GM12872 (cell line): ENCODE data around the gene UFD1.

Experiments
- TF ChIP-seq, protein P1 (sequence below): IDR thresholded peaks from 3 replicates; pipeline ENCODE4 v1.5.1; 2011; ENCODE audit warnings: low read depth, mild to moderate bottlenecking, low read length, moderate library complexity; ENCODE audit not compliant: insufficient read depth

Gene UFD1

DNA sequence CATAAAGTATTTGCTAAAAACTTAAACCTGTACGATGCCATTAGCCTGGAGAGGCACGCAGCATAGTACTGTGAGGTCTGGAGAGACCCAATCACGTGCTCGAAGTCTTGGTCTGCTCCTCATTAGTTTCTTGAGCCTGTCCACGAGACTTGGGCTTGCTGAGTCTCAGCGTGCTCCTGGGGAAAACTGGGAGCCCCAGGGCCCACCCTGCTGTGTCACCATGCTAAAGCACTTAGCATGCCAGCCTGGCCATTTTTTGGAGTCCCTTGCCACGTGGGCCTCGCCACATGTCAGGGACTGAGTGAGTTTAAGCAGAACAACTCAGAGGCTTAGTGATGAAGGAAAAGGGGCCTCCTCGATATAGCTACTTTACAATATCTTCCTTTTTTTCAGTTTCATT is 3.3 kb upstream of the UFD1 start:
- TF ChIP-seq, protein P1, sequence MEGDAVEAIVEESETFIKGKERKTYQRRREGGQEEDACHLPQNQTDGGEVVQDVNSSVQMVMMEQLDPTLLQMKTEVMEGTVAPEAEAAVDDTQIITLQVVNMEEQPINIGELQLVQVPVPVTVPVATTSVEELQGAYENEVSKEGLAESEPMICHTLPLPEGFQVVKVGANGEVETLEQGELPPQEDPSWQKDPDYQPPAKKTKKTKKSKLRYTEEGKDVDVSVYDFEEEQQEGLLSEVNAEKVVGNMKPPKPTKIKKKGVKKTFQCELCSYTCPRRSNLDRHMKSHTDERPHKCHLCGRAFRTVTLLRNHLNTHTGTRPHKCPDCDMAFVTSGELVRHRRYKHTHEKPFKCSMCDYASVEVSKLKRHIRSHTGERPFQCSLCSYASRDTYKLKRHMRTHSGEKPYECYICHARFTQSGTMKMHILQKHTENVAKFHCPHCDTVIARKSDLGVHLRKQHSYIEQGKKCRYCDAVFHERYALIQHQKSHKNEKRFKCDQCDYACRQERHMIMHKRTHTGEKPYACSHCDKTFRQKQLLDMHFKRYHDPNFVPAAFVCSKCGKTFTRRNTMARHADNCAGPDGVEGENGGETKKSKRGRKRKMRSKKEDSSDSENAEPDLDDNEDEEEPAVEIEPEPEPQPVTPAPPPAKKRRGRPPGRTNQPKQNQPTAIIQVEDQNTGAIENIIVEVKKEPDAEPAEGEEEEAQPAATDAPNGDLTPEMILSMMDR = no peak

DNA sequence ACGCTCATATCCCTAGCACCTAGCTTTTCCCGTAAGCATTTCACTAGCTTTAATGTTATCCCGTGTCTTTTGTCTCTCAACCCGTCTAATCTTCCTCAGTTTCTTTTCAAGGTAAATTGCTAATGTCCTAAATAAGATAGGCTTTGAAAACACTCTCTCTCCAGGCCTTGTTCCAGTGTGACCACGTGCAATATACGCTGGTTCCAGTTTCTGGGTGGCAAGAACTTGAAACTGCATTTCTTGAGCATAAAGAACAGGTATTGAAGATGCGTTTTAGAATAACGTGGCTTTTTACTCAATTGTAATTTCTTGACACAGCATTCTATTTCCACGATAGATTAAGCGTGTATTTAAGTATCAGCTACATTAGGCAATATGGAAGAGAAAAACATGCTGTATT is 1.8 kb upstream of the UFD1 start:
- TF ChIP-seq, protein P1 = no peak

DNA sequence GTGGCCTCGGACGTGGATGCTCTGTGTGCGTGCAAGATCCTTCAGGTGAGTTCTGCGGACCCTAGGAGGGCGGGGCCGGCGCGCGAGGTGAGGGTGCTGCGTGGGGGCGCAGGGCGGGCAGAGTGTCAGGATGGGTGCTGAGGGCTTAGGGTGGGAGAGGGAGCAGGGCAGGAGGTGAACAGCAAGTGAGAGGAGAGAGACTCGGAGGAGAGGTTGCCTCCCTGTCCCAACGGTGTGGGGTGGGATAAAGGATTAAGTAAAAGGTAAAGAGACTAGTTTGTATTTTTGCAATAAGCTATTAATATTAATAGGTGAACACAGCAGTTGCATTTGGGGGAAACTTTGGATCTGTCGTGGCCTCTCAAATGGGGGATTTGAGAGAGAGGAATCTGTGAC is 1.2 kb upstream of the UFD1 start:
- TF ChIP-seq, protein P1 = no peak

DNA sequence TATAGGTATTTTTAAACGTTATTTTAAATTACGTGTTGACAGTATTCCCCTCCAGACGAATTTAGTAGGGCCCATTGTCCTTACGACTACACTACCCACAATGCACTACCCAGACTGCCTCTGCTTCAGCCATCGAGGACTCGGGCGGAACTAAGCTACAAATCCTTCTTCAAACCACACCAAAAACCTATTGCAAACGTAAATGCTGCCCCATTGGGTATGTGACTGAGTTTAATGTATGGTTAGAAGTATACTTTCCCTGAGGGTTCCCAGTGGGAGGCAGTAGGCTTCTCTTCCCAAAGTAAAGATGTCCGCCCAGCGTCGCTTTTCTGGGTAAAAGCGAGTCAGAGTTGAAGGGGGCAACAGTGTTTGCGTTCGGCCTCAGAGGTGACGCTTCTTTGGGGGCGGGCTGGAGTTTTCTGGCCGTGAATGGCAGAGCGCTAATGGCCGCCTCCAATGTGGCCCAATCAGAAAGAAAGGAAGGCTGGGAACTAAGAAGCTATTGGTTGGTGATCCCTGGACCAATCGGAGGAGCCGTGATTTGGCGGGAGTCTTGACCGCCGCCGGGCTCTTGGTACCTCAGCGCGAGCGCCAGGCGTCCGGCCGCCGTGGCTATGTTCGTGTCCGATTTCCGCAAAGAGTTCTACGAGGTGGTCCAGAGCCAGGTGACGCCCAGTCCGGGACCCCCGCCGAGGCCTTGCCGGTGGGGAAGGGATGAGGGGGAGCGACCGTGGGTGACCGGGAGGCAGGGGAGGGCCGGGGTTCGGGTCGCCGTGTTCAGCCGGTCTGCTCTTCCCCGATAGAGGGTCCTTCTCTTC is 571 bp upstream of the UFD1 start, which contains the start of gene CDC45:
Gene CDC45, plus strand, starts transcription at position 566 of the 818 bp plus-strand sequence. Its CDS starts 49 bp downstream, at position 615.
- TF ChIP-seq, protein P1 = no peak

DNA sequence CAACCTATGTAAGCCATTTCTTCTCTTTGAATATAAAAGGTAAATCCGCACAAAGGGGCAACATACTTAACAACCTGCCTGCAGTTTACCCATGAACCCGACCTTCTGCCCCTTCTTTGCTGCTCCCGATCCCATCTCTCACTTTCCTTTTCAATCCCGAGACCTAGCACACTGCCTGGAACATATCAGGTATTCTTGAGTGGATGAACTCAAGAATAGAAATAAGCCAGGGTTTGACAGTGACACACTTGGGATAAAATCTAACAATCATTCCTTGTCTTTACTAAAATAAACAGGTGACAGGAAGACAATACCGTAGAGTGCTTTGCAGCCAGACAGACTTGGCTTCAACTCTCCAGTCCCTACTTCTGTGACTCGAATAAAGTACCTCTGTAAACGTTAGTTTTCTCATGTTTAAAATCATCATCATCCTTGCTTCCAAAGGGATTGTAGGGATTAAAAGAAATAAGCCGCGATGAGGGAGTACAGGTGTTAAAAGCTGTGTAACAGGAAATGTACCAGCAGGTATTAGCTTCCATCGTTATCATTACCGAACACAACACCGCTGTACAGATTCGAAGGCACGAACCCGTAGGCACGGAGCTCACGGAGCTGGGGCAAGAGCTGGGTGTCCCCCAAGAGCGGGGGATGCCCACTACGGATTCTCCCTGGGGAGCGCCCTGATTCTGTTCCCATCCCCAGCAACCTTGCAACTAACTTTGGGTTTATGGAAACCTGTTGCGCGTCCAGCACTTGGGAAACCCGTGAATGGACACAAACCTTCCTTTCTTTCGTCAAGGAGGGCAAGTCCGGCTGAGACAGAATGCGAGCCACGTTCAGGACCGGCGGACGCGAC is 720 bp downstream of the UFD1 start:
- TF ChIP-seq, protein P1 = no peak

DNA sequence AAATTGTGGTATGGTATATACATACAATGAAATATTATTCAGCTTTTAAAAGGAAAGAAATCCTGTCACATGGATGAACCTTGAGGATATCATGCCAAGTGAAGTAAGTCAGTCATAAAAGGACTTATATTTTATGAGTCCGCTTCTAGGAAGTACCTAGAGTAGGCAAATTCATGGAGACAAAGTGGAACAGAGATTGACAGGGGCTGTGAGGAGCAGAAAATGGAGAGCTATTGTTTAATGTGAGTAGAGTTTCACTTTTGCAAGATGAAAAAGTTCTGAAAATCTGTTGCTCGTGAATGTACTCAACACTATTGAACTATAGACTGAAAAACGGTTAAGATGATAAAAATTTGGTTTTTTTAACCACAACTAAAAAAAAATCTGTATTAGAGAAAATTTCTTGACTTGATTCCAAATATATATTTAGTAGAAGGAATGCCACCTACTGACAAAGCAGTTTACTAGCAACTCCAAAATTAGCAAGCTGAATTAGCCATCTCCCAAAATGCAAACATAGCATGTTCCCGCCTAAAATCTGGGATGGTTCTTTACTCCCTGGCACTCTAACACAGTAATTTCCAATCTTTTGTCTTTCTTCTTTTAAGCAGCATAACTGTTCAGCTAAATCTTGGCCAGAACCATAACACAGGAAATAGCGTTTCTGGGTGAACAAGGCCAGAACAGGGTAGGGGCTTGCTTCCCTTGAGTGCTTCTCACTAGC is 1.5 kb downstream of the UFD1 start:
- TF ChIP-seq, protein P1 = peak; percentile 12; the same call in 1 of the 3 replicates

DNA sequence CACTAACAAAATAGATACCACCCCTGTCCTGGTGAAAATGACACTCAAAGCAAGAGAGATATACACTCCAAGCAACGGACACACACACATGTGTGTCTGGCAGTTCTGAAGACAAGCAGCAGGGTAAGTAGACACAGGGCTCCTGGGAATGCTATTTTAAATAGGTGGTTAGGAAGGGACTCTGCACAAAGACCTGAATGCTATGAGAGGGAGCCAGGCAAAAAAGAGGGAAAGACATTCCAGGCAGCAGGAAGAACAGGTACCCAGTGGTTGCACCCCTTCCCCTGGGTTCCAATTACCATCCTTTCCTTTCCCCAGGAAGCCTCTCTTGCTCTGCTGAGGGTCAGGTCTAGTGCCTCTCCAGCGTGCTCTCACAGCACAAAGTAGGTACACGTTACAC is 3.0 kb downstream of the UFD1 start:
- TF ChIP-seq, protein P1 = no peak
